Thyroid gland (tissue), 4 donors: ENCODE measurements around the gene CFAP251. TPM values are rescaled to one million over a fixed set of nuclear protein-coding genes. Genes with fewer than 3 reads are reported as not detected.
A peak's percentile ranks its signal among the peaks of the same experiment; 100 is the strongest.
"Not testable (repeated sequence)": the region's sequence is repeated elsewhere in the genome, so short reads cannot be mapped to it uniquely, and the experiment has no call there.

Experiments used
- DNase-seq, 2 donors: peaks; one replicate each; pipeline ENCODE4 v3.0.0-alpha.2; 2019
- H3K27ac ChIP-seq, 3 donors: fragments of 200-600 bp; sonication (generic); 1 replicate in 2 of 3; 2 replicates in 1 of 3; pipeline ENCODE4 v1.5.1; 2016 to 2019; ENCODE audit warnings: mild to moderate bottlenecking in 1 of 3, moderate library complexity in 1 of 3
- H3K27me3 ChIP-seq: fragments of 200-600 bp; sonication (generic); one replicate; pipeline ENCODE4 v1.5.1; 2019
- H3K36me3 ChIP-seq, 2 donors: fragments of 200-600 bp; sonication (generic); one replicate each; pipeline ENCODE4 v1.5.1; 2016 to 2019
- H3K4me1 ChIP-seq, 2 donors: fragments of 200-600 bp; sonication (generic); one replicate each; pipeline ENCODE4 v1.5.1; 2017 to 2019
- H3K4me3 ChIP-seq, 3 donors: fragments of 200-600 bp; sonication (generic); replicated peaks in 1 of 3; 1 replicate in 2 of 3; 2 replicates in 1 of 3; pipeline ENCODE4 v1.5.1; 2016; ENCODE audit warnings: mild to moderate bottlenecking in 1 of 3
- H3K9me3 ChIP-seq: fragments of 200-600 bp; sonication (generic); one replicate; pipeline ENCODE4 v1.5.1; 2017
- POLR2A ChIP-seq, 2 donors: fragments of 450-650 bp; IDR thresholded peaks; one replicate each; pipeline ENCODE4 v1.6.1; 2017; ENCODE audit warnings: antibody characterized with exemption in 2 of 2, mild to moderate bottlenecking in 2 of 2, moderate library complexity in 1 of 2
- WGBS, 2 donors: methylation state at CpG; one replicate each; pipeline ENCODE4 v1.1.5; 2017; 5-methylcytosine and 5-hydroxymethylcytosine counted together
- intact Hi-C: fragments of 100-400 bp; cut with DNase I; formaldehyde crosslinking; loops from one replicate; pipeline ENCODE4 v1.15.1; 2023
- total RNA-seq, 4 donors: library from RNA; depleted of rRNA; stranded (reverse); fragments of >200 nt; gene quantifications; one replicate each; pipeline ENCODE4 v1.2.3, GENCODE V29; 2016
- TF ChIP-seq, protein P1 (sequence below), 6 experiments: fragments of 200-600 bp in 3 of 6; fragments of 450-650 bp in 3 of 6; sonication (generic) in 3 of 6; IDR thresholded peaks; one replicate each; pipeline ENCODE4 v1.5.1; 2016 to 2019; ENCODE audit warnings: antibody characterized with exemption in 6 of 6, mild to moderate bottlenecking in 2 of 6, inconsistent platforms in 1 of 6, moderate library complexity in 1 of 6

The CFAP251 gene
- total RNA-seq, 4 donors from 2014 or later = 17.7 to 27.0 (median 23.7) TPM

- Histone ChIP-seq H3K4me1 (peaks cover 13 to 16% of the 10 kb centered on the region in 2 donors), H3K27me3 (no peaks in the 10 kb centered on the region), H3K36me3 (peaks cover 0 to 9% of the 10 kb centered on the region in 2 donors), H3K9me3 (no peaks in the 10 kb centered on the region), H3K27ac (no peak overlapping the region), H3K4me3 (no peak overlapping the region)
- DNase-seq = no peak
- WGBS, 2 donors = 83 to 87% methylated on average over 21 of the region's 21 CpGs
- intact Hi-C loops = no loop called here
- TF ChIP-seq, protein P1, sequence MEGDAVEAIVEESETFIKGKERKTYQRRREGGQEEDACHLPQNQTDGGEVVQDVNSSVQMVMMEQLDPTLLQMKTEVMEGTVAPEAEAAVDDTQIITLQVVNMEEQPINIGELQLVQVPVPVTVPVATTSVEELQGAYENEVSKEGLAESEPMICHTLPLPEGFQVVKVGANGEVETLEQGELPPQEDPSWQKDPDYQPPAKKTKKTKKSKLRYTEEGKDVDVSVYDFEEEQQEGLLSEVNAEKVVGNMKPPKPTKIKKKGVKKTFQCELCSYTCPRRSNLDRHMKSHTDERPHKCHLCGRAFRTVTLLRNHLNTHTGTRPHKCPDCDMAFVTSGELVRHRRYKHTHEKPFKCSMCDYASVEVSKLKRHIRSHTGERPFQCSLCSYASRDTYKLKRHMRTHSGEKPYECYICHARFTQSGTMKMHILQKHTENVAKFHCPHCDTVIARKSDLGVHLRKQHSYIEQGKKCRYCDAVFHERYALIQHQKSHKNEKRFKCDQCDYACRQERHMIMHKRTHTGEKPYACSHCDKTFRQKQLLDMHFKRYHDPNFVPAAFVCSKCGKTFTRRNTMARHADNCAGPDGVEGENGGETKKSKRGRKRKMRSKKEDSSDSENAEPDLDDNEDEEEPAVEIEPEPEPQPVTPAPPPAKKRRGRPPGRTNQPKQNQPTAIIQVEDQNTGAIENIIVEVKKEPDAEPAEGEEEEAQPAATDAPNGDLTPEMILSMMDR (IDR thresholded peaks at IDR 0.05) = no peak
- TF ChIP-seq POLR2A (IDR thresholded peaks at IDR 0.05) = no peak
Measured at GRCh38 chr12:122040579-122041386, 122.4 kb downstream of the CFAP251 start.

DNA sequence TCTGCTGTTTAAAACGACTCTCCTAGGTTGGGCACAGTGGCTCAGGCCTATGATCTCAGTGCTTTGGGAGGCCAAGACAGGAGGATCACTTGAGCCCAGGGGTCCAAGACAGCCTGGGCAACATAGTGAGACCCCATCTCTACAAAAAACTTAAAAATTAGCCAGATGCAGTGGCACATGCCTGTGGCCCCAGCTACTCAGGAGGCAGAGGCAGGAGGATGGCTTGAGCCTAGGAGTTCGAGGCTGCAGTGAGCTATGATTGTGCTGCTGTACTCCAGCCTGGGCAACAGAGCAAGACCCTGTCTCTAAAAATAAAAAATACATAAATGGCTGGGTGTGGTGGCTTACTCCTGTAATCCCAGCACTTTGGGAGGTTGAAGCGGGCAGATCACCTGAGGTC, 123.1 kb downstream of the CFAP251 start:
- H3K4me3 ChIP-seq, H3K36me3 ChIP-seq, DNase-seq, H3K4me1 ChIP-seq, H3K27me3 ChIP-seq, intact Hi-C loops, H3K9me3 ChIP-seq: not testable (repeated sequence)
- peak overlapping the region in 1 of 3 donors; percentile 30 for H3K27ac ChIP-seq
- 89 to 93% methylated on average over 3 of the region's 3 CpGs for WGBS, 2 donors

DNA sequence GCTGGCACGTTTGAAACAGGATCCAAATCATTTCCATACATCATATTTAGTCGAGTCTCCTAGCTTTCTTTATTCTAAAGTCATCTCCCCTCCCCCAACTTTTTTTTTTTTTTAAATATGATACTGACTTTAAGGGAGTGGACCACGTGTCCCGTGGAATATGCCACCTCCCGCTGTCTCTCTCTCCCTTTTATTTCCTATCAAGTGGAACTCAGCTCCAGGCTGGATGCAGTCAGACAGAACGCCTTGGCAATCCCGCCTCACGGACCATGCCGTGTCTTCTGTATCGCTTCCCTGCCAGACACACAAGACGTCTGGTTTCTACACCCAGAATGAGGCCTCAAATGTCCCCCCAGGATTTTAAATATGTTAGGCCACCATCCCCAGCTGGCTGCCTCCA, 124.5 kb downstream of the CFAP251 start:
- 77 to 78% methylated on average over 11 of the region's 11 CpGs for WGBS, 2 donors
- TF ChIP-seq, protein P1 (IDR thresholded peaks at IDR 0.05) = no peak
- TF ChIP-seq POLR2A (IDR thresholded peaks at IDR 0.05) = no peak
- no peaks in the 10 kb centered on the region for H3K27me3 ChIP-seq
- H3K4me1 ChIP-seq = peaks cover 4 to 7% of the 10 kb centered on the region in 2 donors
- intact Hi-C loops = no loop called here
- H3K27ac ChIP-seq = peak overlapping the region in 2 of 3 donors; percentile 38 to 65
- no peaks in the 10 kb centered on the region for H3K9me3 ChIP-seq
- peak; percentile 78 to 84 for DNase-seq
- H3K36me3 ChIP-seq = peaks cover 0 to 9% of the 10 kb centered on the region in 2 donors
- no peak overlapping the region for H3K4me3 ChIP-seq

- intact Hi-C loops = no loop called here
- TF ChIP-seq, protein P1 (IDR thresholded peaks at IDR 0.05) = no peak
- TF ChIP-seq POLR2A (IDR thresholded peaks at IDR 0.05) = no peak
- H3K9me3 ChIP-seq = no peaks in the 10 kb centered on the region
- H3K27ac ChIP-seq = peak overlapping the region in 2 of 3 donors; percentile 38 to 65
- DNase-seq = peak; percentile 56 to 69
- peaks cover 4 to 7% of the 10 kb centered on the region in 2 donors for H3K4me1 ChIP-seq
- no peak overlapping the region for H3K4me3 ChIP-seq
- no peaks in the 10 kb centered on the region for H3K27me3 ChIP-seq
- peaks cover 0 to 9% of the 10 kb centered on the region in 2 donors for H3K36me3 ChIP-seq
- WGBS, 2 donors = 73 to 81% methylated on average over 11 to 15 of the region's 15 CpGs
Measured at GRCh38 chr12:122043476-122043875, 125.1 kb downstream of the CFAP251 start.

- 97 to 98% methylated on average over 7 of the region's 7 CpGs for WGBS, 2 donors
Measured at GRCh38 chr12:122045262-122045661, 126.9 kb downstream of the CFAP251 start.

More at GRCh38 chr12:122045262-122045661, 126.9 kb downstream of the CFAP251 start:
- Histone ChIP-seq H3K4me3 (no peak overlapping the region), H3K27ac (no peak overlapping the region), H3K4me1 (peaks cover 4 to 7% of the 10 kb centered on the region in 2 donors), H3K27me3 (no peaks in the 10 kb centered on the region), H3K9me3 (no peaks in the 10 kb centered on the region), H3K36me3 (peaks cover 0 to 9% of the 10 kb centered on the region in 2 donors)
- no peak for DNase-seq
- intact Hi-C loops = no loop called here
- no peak for TF ChIP-seq POLR2A (IDR thresholded peaks at IDR 0.05)
- TF ChIP-seq, protein P1 (IDR thresholded peaks at IDR 0.05) = no peak
